ENCODE data around the gene ZNF688.

GRCh38 chr16:30530163-30531037 is 41.1 kb downstream of the ZNF688 start:
- TF ChIP-seq CTCF (IDR thresholded peaks at IDR 0.05), result no peak
- TF ChIP-seq POLR2AphosphoS5 (IDR thresholded peaks at IDR 0.05), result no peak

All from suprapubic skin (tissue), 3 donors.